HG03280 (cell line): Measurements from ENCODE around the gene COX17.

Source experiments
- ATAC-seq: cut with Tn5 transposase; IDR thresholded peaks from one replicate; pipeline ENCODE4 v1.9.1; 2021; ENCODE audit warnings: mild to moderate bottlenecking, moderate library complexity; ENCODE audit not compliant: unreplicated experiment

Gene COX17

GRCh38 chr3:119647171-119647570, 30.0 kb downstream of the COX17 start:
- ATAC-seq, result no peak

- no peak for ATAC-seq
These were observed 31.4 kb downstream of the COX17 start for GRCh38 chr3:119645813-119646212.

DNA sequence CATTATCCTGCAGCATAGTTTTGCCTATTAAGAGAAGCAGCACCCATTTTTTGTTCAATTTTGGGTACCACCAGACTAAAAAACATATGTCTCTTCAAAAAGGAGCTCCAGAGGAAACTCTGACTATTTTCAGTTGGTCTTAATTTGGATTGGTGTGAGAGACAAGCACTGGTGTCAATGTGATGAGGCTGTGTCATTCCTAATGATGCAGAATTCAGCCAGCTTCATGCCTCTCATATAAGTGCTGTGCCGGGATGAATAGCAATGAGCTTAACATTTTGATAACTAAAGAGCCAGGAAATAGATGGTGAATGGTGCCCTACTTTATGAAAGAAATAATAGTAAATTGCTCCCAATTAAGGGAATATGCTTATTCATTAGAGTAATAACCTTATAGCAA, 32.7 kb downstream of the COX17 start:
- ATAC-seq, result no peak

- no peak for ATAC-seq
These were observed 33.7 kb downstream of the COX17 start for GRCh38 chr3:119643528-119643927.

GRCh38 chr3:119642746-119643473, 34.3 kb downstream of the COX17 start:
- no peak for ATAC-seq

DNA sequence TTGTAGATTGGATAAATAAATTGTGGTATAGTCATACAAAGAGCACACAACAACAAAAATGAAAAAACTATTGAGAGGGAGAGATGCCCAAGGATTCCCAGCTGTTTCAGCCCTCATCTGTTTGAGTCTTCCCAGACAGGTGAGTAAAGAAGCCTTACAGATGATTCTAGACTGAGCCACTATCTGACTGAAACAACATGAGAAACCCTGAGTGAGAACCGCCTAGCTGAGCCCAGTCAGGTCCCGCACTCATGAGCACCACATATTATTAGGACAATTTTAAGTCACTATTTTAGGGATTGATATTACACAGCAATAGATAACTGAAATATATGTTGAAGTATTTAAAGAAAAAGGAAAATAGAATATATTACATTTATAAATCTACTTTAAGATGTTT, 35.8 kb downstream of the COX17 start:
- no peak for ATAC-seq

- no peak for ATAC-seq
These were observed 37.5 kb downstream of the COX17 start for GRCh38 chr3:119639494-119640350.

GRCh38 chr3:119637679-119638477, 39.3 kb downstream of the COX17 start:
- peak; percentile 39 for ATAC-seq

DNA sequence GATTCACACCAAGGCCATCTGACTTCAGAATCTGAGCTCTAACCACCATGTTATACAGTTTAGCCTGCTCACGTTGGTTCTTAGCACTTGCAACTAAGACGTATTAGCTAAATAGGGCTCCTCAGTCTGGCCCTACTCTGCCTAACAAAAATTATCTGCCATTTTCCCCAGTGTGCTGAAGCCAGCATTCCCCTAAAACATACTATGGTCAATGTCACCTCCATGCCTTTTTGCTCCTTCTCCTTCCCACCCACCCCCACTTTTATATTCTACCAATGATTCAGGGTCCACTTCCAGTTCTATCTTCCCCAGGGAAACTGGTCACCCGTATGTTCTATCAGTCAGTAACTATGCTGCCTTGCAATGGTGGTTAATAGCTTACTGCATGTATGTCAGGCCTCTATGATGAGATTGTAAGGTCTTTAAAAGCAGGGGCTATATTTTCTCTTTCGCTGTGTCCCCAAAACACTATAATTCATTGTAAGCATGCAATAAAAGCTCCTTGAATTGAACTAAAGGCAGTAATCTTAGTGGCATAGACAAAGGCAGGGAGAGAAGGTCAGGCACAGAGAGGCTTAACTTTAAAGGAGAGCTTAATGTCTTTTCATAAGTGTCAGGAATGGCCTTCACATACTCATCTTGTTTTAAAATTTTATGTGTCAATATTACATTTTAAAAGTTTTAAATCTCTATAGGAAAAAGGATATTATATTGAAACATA, 40.2 kb downstream of the COX17 start:
- ATAC-seq, result no peak

DNA sequence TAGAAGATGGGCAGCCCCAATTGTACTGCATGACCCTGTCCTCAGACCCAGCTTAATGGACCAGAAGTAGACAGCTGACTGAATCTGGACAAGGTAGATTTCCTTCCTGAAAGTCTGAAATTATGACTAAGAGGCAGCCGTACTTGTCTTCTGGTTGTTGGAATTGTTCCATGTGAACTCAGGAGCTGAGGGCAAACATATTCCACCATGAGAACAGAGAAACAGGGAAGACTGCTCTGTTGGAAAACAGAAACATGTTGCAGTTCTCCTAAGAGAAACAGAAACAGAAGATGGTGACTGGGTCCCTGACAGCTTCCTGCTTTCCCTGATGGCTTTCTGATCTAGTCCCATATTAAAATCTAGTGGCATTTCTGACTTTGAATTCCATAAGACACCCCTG, 41.0 kb downstream of the COX17 start:
- no peak for ATAC-seq

GRCh38 chr3:119635719-119636118, 41.5 kb downstream of the COX17 start:
- no peak for ATAC-seq

DNA sequence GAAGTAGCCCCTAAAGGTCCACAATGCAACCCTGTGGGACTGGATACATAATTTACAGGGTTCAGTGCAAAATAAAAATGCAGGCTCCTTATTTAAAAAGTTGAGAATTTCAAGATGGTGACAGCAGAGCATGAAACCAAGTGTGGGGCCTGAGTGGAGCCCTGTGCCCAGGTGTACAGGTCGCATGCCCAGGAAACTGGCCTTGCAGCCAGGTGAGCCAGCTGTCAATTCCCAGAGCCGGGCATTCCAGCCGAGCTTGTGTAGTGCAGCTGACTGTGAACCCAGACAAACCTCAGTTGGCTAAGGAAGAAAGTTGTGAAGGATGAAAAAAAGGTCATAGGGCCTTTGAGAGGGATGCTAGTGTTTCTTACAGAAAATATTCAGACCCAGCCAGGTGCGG, 44.4 kb downstream of the COX17 start:
- no peak for ATAC-seq

GRCh38 chr3:119632216-119632615, 45.0 kb downstream of the COX17 start:
- ATAC-seq, result no peak

- ATAC-seq, result no peak
These were observed 45.7 kb downstream of the COX17 start for GRCh38 chr3:119631516-119631915.

DNA sequence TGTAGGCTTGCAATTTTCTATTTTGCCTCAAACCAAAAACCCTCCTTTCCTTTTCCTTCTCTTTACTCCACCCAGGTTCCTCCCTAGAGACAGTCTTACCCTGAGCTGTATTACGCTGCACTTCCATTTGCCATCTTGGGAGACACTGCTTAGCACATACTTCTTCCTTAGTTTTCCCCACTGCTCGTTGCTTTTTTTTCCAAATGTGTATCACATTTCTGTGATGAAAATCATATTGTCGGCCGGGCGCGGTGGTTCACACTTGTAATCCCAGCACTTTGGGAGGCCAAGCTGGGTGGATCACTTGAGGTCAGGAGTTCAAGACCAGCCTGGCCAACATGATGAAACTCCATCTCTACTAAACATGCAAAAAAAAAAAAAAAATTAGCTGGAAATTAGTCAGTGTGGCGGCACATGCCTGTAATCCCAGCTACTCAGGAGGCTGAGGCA, 46.3 kb downstream of the COX17 start:
- ATAC-seq, result no peak

GRCh38 chr3:119630128-119630879, 46.9 kb downstream of the COX17 start:
- no peak for ATAC-seq

- ATAC-seq, result peak; percentile 30
These were observed 48.3 kb downstream of the COX17 start for GRCh38 chr3:119628816-119629445.

GRCh38 chr3:119628390-119628789, 48.8 kb downstream of the COX17 start:
- ATAC-seq, result peak; percentile 52

GRCh38 chr3:119627461-119627860, 49.7 kb downstream of the COX17 start:
- ATAC-seq, result no peak
